ENCODE measurements around the gene RNF150.

DNA sequence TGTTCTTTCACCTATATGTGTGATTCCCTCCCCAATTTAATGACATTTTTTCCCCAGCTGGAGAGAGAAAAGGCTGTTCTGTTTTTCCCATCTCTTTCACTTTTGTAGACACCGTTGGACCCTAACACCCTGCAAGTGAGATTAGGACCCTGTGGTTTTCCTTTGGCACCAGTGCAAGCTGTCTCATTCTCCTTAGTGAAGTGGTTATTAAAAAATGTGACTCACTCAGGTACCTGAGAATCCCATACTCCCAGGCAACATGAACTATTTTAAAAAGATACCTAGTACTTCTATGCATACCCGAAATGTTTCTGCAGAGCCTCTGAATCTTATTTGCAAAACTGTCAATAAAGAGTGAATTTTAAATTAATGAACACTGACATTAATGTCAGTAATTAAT lies 201.4 kb downstream of the RNF150 start:
- TF ChIP-seq, protein P1, sequence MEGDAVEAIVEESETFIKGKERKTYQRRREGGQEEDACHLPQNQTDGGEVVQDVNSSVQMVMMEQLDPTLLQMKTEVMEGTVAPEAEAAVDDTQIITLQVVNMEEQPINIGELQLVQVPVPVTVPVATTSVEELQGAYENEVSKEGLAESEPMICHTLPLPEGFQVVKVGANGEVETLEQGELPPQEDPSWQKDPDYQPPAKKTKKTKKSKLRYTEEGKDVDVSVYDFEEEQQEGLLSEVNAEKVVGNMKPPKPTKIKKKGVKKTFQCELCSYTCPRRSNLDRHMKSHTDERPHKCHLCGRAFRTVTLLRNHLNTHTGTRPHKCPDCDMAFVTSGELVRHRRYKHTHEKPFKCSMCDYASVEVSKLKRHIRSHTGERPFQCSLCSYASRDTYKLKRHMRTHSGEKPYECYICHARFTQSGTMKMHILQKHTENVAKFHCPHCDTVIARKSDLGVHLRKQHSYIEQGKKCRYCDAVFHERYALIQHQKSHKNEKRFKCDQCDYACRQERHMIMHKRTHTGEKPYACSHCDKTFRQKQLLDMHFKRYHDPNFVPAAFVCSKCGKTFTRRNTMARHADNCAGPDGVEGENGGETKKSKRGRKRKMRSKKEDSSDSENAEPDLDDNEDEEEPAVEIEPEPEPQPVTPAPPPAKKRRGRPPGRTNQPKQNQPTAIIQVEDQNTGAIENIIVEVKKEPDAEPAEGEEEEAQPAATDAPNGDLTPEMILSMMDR (IDR thresholded peaks at IDR 0.05) = no peak
- TF ChIP-seq POLR2A (IDR thresholded peaks at IDR 0.05) = no peak

All from vagina (tissue), 2 donors.